NCI-H2196 (cell line): Measurements from ENCODE around the gene NMNAT2.

Source experiments
- DNase-seq: peaks from one replicate; lab custom pipeline; 2025; ENCODE audit not compliant: unreplicated experiment; lab: John Stamatoyannopoulos, UW

Gene NMNAT2

GRCh38 chr1:183318433-183318832, 99.7 kb downstream of the NMNAT2 start:
- peak; percentile 12 for DNase-seq

GRCh38 chr1:183315991-183316758, 102.0 kb downstream of the NMNAT2 start:
- no peak for DNase-seq

- no peak for DNase-seq
These were observed 105.1 kb downstream of the NMNAT2 start for GRCh38 chr1:183313063-183313462.

GRCh38 chr1:183310753-183311479, 107.3 kb downstream of the NMNAT2 start:
- DNase-seq, result no peak

- no peak for DNase-seq
These were observed 109.5 kb downstream of the NMNAT2 start for GRCh38 chr1:183308719-183309118.

- no peak for DNase-seq
These were observed 111.7 kb downstream of the NMNAT2 start for GRCh38 chr1:183306317-183307042.

- no peak for DNase-seq
These were observed 113.6 kb downstream of the NMNAT2 start for GRCh38 chr1:183304440-183305107.

GRCh38 chr1:183303901-183304300, 114.3 kb downstream of the NMNAT2 start:
- DNase-seq, result no peak

GRCh38 chr1:183303323-183303645, 114.9 kb downstream of the NMNAT2 start:
- DNase-seq, result no peak

GRCh38 chr1:183302452-183303322, 115.5 kb downstream of the NMNAT2 start:
- no peak for DNase-seq

GRCh38 chr1:183301239-183301638, 116.9 kb downstream of the NMNAT2 start:
- no peak for DNase-seq

- no peak for DNase-seq
These were observed 117.4 kb downstream of the NMNAT2 start for GRCh38 chr1:183300828-183301227.

GRCh38 chr1:183300395-183300794, 117.8 kb downstream of the NMNAT2 start:
- DNase-seq, result no peak

GRCh38 chr1:183296782-183297181, 121.4 kb downstream of the NMNAT2 start:
- DNase-seq, result no peak

- DNase-seq, result no peak
These were observed 122.7 kb downstream of the NMNAT2 start for GRCh38 chr1:183295521-183295920.

- no peak for DNase-seq
These were observed 124.3 kb downstream of the NMNAT2 start for GRCh38 chr1:183293876-183294275.

- DNase-seq, result no peak
These were observed 124.9 kb downstream of the NMNAT2 start for GRCh38 chr1:183293241-183293640.

- no peak for DNase-seq
These were observed 126.2 kb downstream of the NMNAT2 start for GRCh38 chr1:183291802-183292514.

- DNase-seq, result no peak
These were observed 126.9 kb downstream of the NMNAT2 start for GRCh38 chr1:183291216-183291762.
